ENCODE results near the gene ANKS1A.

Gene ANKS1A

DNA sequence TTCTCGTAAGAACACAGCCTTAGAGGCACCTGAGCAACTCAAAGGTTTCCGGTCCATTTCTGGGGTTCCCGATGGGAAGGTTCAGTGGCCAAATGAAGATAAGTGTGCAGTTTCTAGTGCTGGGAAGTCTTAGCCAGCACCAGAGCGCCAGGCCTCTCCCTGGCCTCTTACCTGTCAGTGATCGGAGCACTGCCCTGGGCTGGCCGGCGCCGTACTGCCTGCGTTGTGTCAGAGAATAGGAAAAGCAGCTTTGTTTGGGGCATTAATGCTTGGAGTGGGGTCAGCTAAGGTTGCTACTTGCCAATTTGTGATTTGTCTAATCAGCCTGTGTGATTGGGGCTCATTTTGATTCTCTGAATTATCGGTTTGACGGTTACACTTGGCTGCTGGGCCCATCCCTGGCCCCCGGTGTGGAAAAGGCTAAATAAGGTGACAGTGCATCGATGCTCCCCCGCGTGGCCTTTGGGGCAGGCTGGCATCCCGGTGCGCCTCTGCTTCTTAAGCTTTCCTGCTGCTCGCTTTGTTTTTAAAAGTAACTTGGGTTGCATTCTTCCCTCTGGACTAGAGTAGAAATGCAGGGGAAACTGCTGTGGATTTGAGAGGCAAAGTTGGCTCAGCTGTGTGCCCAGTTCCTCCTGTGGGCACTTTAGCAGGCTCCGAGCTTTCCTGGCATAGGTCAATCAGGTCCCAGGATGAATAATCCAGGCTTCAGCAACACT is 200.3 kb downstream of the ANKS1A start:
- H3K4me3 Mint-ChIP-seq, result no peak overlapping the region
- peaks cover 51% of the 10 kb centered on the region for H3K4me1 Mint-ChIP-seq

DNA sequence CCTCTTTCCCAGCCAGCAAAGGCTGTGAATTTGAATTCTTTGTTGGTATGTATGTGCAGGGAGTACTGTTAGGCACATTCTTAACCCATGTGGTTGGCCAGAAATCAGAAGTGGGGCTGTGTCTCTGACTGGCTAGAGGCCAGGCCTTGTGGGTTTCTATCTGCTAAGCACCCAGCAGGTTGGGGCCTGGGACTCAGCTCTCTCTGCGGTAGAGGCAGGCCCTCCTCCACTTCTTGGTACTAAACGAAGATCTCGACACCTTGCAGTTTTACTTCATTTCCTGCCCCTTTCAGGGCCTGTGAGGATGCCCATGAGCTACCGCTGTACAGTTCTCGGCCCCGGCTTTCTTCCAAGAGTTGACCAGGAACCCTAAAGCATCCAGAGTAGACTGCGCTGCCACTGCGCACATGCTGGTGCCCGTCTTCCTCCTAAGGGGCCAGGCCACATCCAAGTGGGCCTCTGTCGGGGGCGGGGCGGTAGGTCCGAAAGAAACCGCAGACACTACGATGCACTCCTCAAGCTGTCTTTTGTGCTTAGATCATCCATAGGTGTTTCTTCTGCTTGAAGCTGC is 201.0 kb downstream of the ANKS1A start:
- TF ChIP-seq, protein P1, sequence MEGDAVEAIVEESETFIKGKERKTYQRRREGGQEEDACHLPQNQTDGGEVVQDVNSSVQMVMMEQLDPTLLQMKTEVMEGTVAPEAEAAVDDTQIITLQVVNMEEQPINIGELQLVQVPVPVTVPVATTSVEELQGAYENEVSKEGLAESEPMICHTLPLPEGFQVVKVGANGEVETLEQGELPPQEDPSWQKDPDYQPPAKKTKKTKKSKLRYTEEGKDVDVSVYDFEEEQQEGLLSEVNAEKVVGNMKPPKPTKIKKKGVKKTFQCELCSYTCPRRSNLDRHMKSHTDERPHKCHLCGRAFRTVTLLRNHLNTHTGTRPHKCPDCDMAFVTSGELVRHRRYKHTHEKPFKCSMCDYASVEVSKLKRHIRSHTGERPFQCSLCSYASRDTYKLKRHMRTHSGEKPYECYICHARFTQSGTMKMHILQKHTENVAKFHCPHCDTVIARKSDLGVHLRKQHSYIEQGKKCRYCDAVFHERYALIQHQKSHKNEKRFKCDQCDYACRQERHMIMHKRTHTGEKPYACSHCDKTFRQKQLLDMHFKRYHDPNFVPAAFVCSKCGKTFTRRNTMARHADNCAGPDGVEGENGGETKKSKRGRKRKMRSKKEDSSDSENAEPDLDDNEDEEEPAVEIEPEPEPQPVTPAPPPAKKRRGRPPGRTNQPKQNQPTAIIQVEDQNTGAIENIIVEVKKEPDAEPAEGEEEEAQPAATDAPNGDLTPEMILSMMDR (IDR thresholded peaks at IDR 0.05; ENCODE audit: unreplicated experiment in 3 of 3), result no peak
- peaks cover 36% of the 10 kb centered on the region for H3K36me3 Mint-ChIP-seq (ENCODE audit: low read depth)
- peaks cover 54% of the 10 kb centered on the region for H3K4me1 Mint-ChIP-seq
- peak overlapping the region; percentile 23 to 78 (median 73) for H3K27ac Mint-ChIP-seq
- H3K4me3 Mint-ChIP-seq, result no peak overlapping the region
- H3K9me3 Mint-ChIP-seq, result no peaks in the 10 kb centered on the region
- H3K27me3 Mint-ChIP-seq (ENCODE audit: low read depth), result no peaks in the 10 kb centered on the region

More for the DNA sequence above, 200.3 kb downstream of the ANKS1A start:
- TF ChIP-seq, protein P1 (IDR thresholded peaks at IDR 0.05; ENCODE audit: unreplicated experiment in 3 of 3), result no peak
- Mint-ChIP-seq H3K27me3 (ENCODE audit: low read depth) (no peaks in the 10 kb centered on the region), H3K27ac (peak overlapping the region; percentile 23 to 78 (median 73)), H3K36me3 (ENCODE audit: low read depth) (peaks cover 37% of the 10 kb centered on the region), H3K9me3 (no peaks in the 10 kb centered on the region)

DNA sequence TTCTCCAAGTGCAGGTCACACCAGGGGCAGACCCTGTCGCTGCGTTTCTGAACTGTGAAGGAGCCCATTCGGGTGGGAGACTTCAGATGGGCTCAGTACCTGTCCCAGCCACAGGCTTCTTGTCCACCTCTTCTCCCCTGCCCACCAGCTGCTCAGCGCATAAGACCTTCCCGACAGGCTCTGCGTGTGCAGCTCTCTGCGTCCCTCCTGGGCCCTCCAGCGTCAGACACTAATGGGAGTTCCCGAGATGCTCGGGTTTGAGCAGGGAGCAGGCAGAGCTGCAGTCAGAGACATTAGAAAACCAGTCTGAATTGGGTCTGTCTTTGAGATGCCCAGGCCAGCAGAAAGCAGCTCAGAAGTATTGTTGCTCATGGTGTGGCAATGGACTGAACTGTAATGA is 201.7 kb downstream of the ANKS1A start:
- peaks cover 32% of the 10 kb centered on the region for H3K36me3 Mint-ChIP-seq (ENCODE audit: low read depth)
- H3K9me3 Mint-ChIP-seq, result no peaks in the 10 kb centered on the region
- TF ChIP-seq, protein P1 (IDR thresholded peaks at IDR 0.05; ENCODE audit: unreplicated experiment in 3 of 3), result no peak

DNA sequence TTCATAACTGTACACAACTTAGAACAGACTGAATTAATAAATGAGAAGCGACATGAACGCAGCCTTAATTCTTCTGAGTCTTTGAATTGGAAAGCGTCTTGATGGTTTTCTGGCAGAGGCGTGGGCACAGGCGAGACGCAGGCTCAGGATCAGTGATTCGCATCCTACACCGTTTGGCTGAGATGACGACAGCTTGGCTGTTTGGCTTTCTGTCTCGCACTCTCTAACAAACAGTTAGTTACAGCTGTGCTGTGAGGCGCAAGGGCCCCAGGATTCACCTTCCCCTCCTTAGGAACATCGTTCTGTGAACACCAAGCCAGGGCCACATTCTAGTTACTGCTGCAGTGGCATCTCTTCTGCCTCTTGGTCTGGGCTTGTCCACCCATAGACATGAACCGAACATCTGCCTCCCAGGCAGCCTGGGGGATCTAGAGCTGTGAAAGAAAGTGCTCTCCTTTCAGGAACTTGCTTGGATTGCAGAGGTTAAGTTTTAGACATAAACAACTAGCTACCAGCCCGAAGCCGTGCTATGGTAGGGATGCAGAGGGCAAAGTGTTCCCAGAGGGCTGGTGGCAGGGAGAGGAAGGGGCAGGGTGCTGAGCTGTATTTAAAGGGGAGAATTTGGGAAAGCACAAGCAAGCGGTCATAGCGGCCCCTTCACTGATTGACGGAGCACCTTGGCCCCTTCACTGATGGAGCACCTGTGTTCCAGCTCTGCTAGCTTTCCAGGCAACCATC is 202.5 kb downstream of the ANKS1A start:
- Mint-ChIP-seq H3K27me3 (ENCODE audit: low read depth) (no peaks in the 10 kb centered on the region), H3K9me3 (no peaks in the 10 kb centered on the region), H3K4me3 (no peak overlapping the region), H3K4me1 (peaks cover 69% of the 10 kb centered on the region), H3K36me3 (ENCODE audit: low read depth) (peaks cover 27% of the 10 kb centered on the region), H3K27ac (peak overlapping the region; percentile 51 to 73 (median 59))
- TF ChIP-seq, protein P1 (IDR thresholded peaks at IDR 0.05; ENCODE audit: unreplicated experiment in 3 of 3), result no peak

More for the DNA sequence above, 201.7 kb downstream of the ANKS1A start:
- H3K4me3 Mint-ChIP-seq, result no peak overlapping the region
- H3K27ac Mint-ChIP-seq, result peak overlapping the region in 1 of 3 experiments; percentile 73
- H3K27me3 Mint-ChIP-seq (ENCODE audit: low read depth), result no peaks in the 10 kb centered on the region
- peaks cover 61% of the 10 kb centered on the region for H3K4me1 Mint-ChIP-seq

DNA sequence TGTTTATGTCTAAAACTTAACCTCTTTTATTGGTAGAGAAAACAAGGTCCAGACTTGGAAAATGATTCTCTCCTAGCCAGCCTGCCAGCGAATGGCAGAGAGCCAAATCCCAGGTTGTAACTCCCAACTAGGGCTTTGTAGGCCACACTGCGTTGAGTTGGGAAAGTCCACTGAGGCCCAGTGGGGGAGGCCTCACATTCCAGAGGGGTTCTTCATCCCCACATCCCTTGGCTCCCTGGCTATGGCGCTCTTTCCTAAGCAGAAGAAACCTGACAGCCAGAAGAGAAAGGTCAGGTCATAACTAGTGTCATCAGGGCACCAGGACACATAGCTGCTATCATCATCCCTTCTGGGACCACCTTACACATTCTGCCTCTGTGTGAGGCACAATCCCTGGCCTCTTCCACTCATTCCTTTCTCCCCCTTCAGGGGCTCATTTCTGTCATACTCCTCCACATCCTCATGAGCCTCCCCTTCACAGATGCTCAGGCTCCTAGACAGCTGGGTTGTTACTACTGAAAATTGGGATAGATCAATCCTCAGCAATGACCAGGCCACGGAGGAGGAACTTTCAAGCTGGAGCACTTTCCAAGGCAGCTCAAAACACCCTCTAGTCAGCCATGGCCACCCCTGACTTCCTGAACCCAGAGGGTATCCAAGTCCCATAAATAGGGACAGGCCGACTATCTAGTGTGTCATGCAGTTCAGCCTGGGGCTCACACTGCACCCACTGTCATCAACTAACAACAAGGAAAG is 203.5 kb downstream of the ANKS1A start:
- Mint-ChIP-seq H3K27me3 (ENCODE audit: low read depth) (no peaks in the 10 kb centered on the region), H3K36me3 (ENCODE audit: low read depth) (peaks cover 20% of the 10 kb centered on the region), H3K4me3 (no peak overlapping the region), H3K4me1 (peaks cover 77% of the 10 kb centered on the region), H3K27ac (peak overlapping the region; percentile 6 to 73 (median 21)), H3K9me3 (no peaks in the 10 kb centered on the region)
- TF ChIP-seq, protein P1 (IDR thresholded peaks at IDR 0.05; ENCODE audit: unreplicated experiment in 3 of 3), result no peak
